GM21529 (cell line): Measurements from ENCODE around the gene PPWD1.

ENCODE experiments used
- ATAC-seq: cut with Tn5 transposase; IDR thresholded peaks from one replicate; pipeline ENCODE4 v1.9.1; 2021; ENCODE audit not compliant: unreplicated experiment

The PPWD1 gene

DNA sequence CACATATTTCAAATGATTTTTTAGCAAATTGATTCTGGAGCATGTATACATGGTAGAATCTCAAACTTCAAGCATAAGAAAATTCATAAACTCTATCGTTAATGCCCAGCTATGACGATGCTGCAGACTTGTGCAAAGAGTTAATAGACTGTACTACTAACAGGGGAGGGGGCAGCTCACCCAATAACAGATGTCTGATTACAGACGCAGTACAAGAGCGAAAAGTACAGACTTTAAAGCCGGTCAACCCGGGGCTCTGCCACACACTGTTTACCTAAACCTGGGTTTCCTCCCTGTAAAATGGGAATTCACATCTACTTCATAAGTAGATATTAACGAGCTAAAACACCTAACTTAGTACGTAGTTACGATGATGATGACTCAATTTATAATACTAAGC lies 60.4 kb downstream of the PPWD1 start:
- ATAC-seq, result no peak

DNA sequence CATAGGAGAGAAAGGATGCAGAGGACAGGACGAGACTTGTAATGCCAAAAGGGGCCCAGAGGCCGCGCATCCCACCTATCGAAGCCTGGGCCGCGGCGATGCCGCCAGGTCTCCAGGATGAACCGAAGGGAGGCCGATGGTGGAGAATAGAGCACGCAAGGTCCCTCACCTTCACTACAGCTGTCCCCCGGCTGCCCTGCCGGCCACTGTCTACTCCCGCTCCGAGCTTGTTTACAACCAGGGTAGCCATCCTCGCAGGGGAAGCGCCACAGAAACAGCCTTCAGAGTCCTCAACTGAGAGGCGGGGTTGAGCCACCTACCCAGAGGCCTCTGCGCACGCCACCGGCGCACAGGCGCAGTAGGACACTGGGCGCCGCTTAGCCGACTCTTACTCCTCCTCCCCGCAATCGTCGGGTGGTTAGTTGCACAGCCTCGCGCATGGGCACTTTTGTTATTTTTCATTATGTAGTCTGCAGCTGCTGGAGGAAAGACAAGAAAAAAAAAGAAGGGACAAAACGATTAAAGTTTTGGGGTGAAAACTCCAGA lies 61.0 kb downstream of the PPWD1 start, which contains the start of gene TRIM23:
Gene TRIM23, minus strand, starts transcription at position 309 of the 546 bp plus-strand sequence. Its CDS starts 59 bp downstream, at position 250.
- peak; percentile 95 for ATAC-seq

DNA sequence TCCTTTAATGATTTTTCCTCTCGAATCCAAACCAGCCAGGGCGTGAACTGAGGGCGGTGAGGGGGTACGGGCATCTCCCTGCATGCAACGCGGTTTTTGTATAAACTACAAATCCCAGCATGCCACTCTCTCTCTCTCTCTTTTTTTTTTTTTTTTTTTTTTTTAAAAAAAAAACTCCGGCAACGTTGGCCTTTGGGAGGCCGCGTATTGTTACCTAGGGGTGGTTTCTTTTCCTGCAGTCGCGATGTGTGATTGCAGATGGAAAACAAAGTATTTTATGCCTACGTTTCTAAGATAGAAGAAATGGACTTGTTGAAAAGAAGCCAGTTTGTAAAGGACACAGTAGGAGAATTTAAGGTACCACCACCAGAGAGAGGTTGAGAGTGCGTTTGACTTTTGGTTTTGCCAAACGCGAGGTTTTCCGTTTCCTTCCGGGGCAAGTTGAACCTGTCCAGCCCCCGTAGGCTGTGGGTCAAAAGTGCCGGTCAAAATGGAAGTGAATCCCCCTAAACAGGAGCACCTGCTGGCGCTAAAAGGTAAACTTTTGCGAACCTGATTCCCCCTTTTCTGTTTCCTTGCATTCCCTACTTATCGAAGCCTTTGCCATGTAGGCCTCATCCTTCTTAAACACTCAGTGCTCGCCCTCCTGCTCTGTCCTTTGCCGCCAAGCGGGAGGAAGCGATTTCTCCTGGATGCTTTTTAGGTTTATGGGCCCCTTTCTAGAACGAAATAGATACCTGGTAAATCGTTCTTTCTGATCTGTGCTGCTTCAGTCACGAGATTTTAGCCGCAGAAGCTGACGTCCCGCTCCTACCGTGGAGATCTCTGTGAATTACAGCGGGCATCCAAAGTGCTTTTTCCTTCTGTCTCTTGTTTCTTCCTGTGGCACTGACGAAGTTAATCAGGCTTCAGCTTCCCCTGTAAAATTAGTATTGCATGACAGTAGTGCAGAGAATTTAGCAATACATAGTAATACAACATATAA lies 61.8 kb downstream of the PPWD1 start, which contains the start of the genes SHLD3 and TRAPPC13:
Gene SHLD3, plus strand, starts transcription at position 457 of the 985 bp plus-strand sequence. CDS start 4,561 bp downstream, outside the sequence.
Gene TRAPPC13, plus strand, starts transcription at position 457 of the 985 bp plus-strand sequence. Its CDS starts 34 bp downstream, at position 491.
- ATAC-seq, result peak; percentile 72

- ATAC-seq, result no peak
Observed at GRCh38 chr5:65625743-65626142, 62.6 kb downstream of the PPWD1 start.

DNA sequence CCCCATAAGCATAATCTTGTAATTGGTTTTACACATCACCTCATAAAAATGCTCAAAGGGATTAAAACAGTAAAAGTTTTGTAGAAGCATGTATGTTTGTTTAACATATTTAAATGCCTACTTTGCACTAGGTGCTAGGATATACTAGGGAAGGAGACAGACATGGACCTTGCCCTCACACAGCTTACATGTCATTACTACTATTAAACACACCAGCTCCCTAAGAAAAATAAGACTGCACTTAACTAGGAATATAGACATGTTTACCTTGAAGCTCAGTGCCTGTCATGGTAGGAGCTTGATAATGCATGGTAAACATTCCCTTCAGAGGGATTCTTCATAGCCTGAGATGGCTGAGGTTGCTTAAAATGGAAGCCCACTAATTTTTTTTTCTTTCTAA lies 67.9 kb downstream of the PPWD1 start:
- no peak for ATAC-seq
